ENCODE data around the gene TMEM247. TPM values are rescaled to one million over a fixed set of nuclear protein-coding genes. Genes with fewer than 3 reads are reported as not detected.

The TMEM247 gene
- total and polyA plus RNA-seq, 2 experiments from 2014 or later, result not detected

DNA sequence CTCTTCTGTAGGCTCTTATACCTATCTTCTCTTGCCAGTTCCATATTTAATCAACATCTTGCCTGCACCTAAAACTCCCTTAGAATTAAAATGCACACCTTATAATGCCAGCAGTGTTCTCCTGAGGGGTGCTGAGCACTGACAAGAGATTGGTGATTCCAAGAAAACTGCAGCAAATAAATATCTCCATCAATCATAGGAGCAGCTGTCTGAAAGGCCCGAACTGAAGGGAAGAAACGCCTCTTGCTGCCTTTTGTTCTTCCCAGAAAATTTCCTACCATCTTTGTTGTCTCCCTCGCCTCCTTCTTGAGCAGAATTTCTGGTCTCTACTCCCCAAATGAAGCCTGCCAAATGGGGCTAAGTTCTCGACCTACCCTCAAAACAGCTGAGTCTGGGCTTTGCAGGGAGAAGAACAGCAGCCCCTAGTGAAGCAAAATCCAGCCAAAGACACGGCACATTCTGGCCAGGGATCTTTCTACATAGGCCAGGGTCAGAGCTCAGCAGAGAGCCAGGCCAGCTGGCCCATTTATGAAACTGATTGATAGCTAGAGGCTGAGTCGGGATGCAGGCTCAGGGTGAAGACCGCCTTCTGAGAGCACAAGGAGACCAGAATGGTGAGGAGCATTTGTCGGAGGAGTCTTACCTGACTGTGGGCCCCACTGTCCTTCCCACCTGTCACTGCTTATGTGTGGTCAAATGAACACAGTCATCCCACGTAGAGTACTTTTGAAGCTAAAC lies 20.4 kb upstream of the TMEM247 start:
- H2AFZ ChIP-seq, result no peak overlapping the region
- WGBS (ENCODE audit: low lambda C conversion rate, missing lambda C conversion rate), result 91% methylated on average over 9 of the region's 9 CpGs
- H3K4me1 ChIP-seq (ENCODE audit: insufficient read depth), result no peaks in the 10 kb centered on the region
- TF ChIP-seq, protein P1, sequence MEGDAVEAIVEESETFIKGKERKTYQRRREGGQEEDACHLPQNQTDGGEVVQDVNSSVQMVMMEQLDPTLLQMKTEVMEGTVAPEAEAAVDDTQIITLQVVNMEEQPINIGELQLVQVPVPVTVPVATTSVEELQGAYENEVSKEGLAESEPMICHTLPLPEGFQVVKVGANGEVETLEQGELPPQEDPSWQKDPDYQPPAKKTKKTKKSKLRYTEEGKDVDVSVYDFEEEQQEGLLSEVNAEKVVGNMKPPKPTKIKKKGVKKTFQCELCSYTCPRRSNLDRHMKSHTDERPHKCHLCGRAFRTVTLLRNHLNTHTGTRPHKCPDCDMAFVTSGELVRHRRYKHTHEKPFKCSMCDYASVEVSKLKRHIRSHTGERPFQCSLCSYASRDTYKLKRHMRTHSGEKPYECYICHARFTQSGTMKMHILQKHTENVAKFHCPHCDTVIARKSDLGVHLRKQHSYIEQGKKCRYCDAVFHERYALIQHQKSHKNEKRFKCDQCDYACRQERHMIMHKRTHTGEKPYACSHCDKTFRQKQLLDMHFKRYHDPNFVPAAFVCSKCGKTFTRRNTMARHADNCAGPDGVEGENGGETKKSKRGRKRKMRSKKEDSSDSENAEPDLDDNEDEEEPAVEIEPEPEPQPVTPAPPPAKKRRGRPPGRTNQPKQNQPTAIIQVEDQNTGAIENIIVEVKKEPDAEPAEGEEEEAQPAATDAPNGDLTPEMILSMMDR (IDR thresholded peaks at IDR 0.05; ENCODE audit: poor library complexity), result no peak
- no peak for TF ChIP-seq EZH2phosphoT487 (IDR thresholded peaks at IDR 0.05; ENCODE audit: low read depth, severe bottlenecking, unreplicated experiment)
- TF ChIP-seq EZH2 (IDR thresholded peaks at IDR 0.05; ENCODE audit: borderline replicate concordance), result no peak
- H4K20me1 ChIP-seq (ENCODE audit: insufficient read depth, poor library complexity, severe bottlenecking), result no peaks in the 10 kb centered on the region
- H3K4me2 ChIP-seq, result no peak overlapping the region
- no peak overlapping the region for H3K27ac ChIP-seq
- no peaks in the 10 kb centered on the region for H3K9me3 ChIP-seq (ENCODE audit: low read depth)
- H3K79me2 ChIP-seq, result no peaks in the 10 kb centered on the region
- no peaks in the 10 kb centered on the region for H3K27me3 ChIP-seq
- DNase-seq (ENCODE audit: low spot score), result no peak
- no peaks in the 10 kb centered on the region for H3K9me2 ChIP-seq (replicated peaks; ENCODE audit: insufficient read depth)
- H3K4me3 ChIP-seq, result no peak overlapping the region
- no peaks in the 10 kb centered on the region for H3K36me3 ChIP-seq (replicated peaks; ENCODE audit: insufficient read depth, low read depth)

DNA sequence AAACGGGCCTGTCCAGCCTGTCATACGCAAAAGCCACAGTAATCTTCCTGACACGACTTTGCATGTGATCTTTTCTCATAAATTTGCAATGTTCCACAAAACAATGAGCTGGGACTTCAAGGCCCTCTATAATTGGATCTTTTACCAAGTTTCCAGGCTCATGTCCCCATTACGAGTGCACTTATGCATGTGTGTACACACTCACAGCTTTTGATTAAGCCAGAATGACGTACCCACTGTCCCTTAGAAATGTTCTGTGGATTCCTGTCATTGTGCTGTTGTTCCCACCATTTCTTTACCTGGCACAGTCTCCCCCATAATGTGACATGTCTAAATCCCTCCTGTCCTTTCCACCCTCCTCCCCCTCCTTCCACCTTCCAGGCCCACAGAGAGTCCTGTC lies 19.7 kb upstream of the TMEM247 start:
- Histone ChIP-seq H3K9me3 (ENCODE audit: low read depth) (no peaks in the 10 kb centered on the region), H3K36me3 (replicated peaks; ENCODE audit: insufficient read depth, low read depth) (no peaks in the 10 kb centered on the region), H3K9me2 (replicated peaks; ENCODE audit: insufficient read depth) (no peaks in the 10 kb centered on the region), H4K20me1 (ENCODE audit: insufficient read depth, poor library complexity, severe bottlenecking) (no peaks in the 10 kb centered on the region), H3K27me3 (no peaks in the 10 kb centered on the region), H3K27ac (no peak overlapping the region), H3K4me3 (no peak overlapping the region), H2AFZ (no peak overlapping the region), H3K79me2 (no peaks in the 10 kb centered on the region), H3K4me2 (no peak overlapping the region), H3K4me1 (ENCODE audit: insufficient read depth) (no peaks in the 10 kb centered on the region)
- TF ChIP-seq EZH2 (IDR thresholded peaks at IDR 0.05; ENCODE audit: borderline replicate concordance) (no peak), EZH2phosphoT487 (IDR thresholded peaks at IDR 0.05; ENCODE audit: low read depth, severe bottlenecking, unreplicated experiment) (no peak)
- TF ChIP-seq, protein P1 (IDR thresholded peaks at IDR 0.05; ENCODE audit: poor library complexity), result no peak
- 70% methylated on average over 5 of the region's 5 CpGs for WGBS (ENCODE audit: low lambda C conversion rate, missing lambda C conversion rate)
- no peak for DNase-seq (ENCODE audit: low spot score)

DNA sequence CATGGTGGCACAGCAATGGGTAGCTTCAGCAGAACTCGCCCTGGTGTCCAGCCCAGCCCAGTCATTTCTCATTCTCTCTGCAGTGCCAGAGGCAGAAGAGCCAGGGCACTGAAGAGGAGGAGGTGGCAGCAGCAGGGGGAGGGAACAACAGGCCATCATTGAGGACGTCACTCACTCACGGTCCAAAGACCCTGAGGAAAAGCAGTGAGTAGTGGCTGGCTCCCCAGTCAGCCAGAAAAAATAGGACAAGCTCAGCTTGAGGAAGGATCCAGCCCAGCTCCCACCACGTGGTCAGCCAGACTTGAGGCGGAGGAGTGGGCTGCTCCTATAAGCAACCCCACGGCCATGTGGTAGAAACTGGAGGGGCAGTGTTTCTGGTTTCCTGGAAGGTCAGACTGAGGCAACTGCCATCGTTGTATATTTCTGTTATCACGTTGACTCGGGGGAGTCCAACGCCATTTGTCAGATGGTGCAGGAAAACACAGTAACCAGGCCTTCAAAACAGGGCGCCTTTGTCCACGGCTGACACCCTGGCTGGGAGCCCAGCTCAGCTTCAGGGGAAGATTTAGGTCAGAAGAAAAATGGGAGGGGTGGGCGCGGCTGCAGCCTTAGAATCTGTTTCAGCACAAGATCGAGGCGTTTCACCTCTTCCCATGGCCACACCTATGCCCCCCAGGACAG lies 19.0 kb upstream of the TMEM247 start:
- TF ChIP-seq EZH2phosphoT487 (IDR thresholded peaks at IDR 0.05; ENCODE audit: low read depth, severe bottlenecking, unreplicated experiment), result no peak
- no peak for TF ChIP-seq EZH2 (IDR thresholded peaks at IDR 0.05; ENCODE audit: borderline replicate concordance)
- TF ChIP-seq, protein P1 (IDR thresholded peaks at IDR 0.05; ENCODE audit: poor library complexity), result no peak
- 78% methylated on average over 16 of the region's 16 CpGs for WGBS (ENCODE audit: low lambda C conversion rate, missing lambda C conversion rate)

More for the DNA sequence above, 19.0 kb upstream of the TMEM247 start:
- Histone ChIP-seq H3K36me3 (replicated peaks; ENCODE audit: insufficient read depth, low read depth) (no peaks in the 10 kb centered on the region), H3K4me1 (ENCODE audit: insufficient read depth) (no peaks in the 10 kb centered on the region), H3K79me2 (no peaks in the 10 kb centered on the region), H3K27me3 (no peaks in the 10 kb centered on the region), H3K4me3 (no peak overlapping the region), H3K9me3 (ENCODE audit: low read depth) (no peaks in the 10 kb centered on the region), H2AFZ (no peak overlapping the region), H3K27ac (no peak overlapping the region), H3K9me2 (replicated peaks; ENCODE audit: insufficient read depth) (no peaks in the 10 kb centered on the region), H4K20me1 (ENCODE audit: insufficient read depth, poor library complexity, severe bottlenecking) (no peaks in the 10 kb centered on the region), H3K4me2 (no peak overlapping the region)
- DNase-seq (ENCODE audit: low spot score), result no peak
